Mononuclear cell (primary cell): ENCODE measurements around the gene RREB1. TPM values are rescaled to one million over a fixed set of nuclear protein-coding genes. Genes with fewer than 3 reads are reported as not detected.
"Not testable (repeated sequence)": the region's sequence is repeated elsewhere in the genome, so short reads cannot be mapped to it uniquely, and the experiment has no call there.

Experiments used
- H3K27me3 ChIP-seq: 2 replicates; pipeline ENCODE4 v1.6.0; 2011; ENCODE audit warnings: low read length, control low read depth; ENCODE audit not compliant: insufficient read depth
- H3K4me1 ChIP-seq: 2 replicates; pipeline ENCODE4 v1.5.1; 2011; ENCODE audit warnings: mild to moderate bottlenecking, low read length, control low read depth; ENCODE audit not compliant: insufficient read depth
- H3K4me3 ChIP-seq: 2 replicates; pipeline ENCODE4 v1.5.1; 2011; ENCODE audit warnings: mild to moderate bottlenecking, low read length, moderate library complexity
- H3K9me3 ChIP-seq: 2 replicates; pipeline ENCODE4 v1.5.1; 2011; ENCODE audit warnings: low read depth, mild to moderate bottlenecking, control low read depth, low read length
- total RNA-seq: library from RNA; depleted of rRNA; stranded (reverse); fragments of >200 nt; gene quantifications from one replicate; pipeline ENCODE4 v1.2.3, GENCODE V29; 2012

RREB1 gene
- total RNA-seq, 1 donor, result 47.5 TPM

DNA sequence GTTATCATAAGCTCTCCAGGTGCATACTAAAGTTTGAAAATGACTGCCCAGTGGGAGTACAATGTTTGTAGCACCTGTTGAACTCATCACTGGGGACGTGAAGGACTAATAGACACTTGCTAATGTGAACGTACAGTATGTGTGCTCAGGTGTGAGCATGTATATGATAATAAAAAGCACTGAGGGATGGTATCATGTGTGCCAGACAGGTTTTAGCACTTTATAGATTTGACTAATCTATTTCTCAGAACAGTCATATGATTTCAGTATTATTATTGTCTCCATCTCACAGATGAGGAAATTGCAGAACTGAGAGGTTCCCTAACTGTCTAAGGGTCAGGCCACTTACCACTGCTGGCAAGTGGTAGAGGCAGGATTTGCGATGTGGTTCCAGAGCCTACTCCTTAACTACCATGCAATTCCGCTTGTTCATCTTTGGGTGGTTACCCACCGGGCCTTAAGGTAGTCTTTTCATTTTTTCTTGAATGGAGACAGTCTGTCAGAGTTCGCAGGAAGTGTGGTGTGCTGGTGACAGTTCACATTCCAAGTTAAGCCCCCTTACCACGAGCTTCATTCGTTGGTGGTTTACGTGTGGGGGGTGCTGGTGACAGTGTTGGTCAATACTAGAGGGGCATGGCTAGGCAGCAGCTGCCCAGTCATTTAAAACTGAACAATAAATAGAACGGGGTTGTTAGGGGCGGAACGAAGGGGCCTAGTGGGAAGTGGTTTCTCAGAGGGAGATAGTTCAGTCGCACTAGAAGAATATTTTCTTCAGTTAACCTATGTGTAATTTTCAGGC, 46.8 kb downstream of the RREB1 start:
- Histone ChIP-seq H3K4me1 (peaks cover 60% of the 10 kb centered on the region), H3K27me3 (no peaks in the 10 kb centered on the region), H3K4me3 (no peak overlapping the region), H3K9me3 (no peaks in the 10 kb centered on the region)

DNA sequence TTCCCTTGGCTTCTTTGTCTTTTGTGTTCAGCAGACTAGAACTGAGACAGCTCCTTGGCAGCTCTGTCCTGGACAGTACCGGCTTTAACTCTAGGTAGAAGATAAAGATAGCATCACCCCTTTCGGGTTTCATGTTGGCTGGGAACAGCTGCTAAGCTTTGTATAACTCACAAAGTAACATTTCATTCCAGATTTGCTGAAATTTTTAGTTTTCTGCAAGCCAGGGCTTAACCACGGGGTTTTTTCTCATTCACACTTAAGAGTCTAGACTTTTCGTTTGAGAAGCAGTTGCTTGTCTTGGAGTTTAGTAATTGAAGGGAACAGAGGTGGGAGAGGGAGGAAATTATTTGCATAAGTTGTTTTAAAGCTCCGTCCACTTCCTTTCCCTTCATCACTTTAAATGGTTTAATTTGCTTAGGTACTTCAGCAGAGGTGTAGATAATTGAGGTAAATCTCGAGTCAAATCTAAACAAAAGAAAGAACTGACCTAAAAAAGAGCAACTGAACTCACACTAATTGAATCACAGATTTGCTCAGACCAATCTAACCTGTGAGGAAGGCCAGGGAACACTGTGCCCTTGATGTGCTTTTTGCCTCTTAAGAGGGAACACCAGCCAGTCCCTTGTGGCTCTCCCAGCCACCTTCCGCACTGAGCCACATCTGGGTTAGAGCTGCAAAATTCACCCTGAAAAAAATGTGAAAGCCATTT, 48.3 kb downstream of the RREB1 start:
- H3K9me3 ChIP-seq, result no peaks in the 10 kb centered on the region
- H3K4me1 ChIP-seq, result peaks cover 62% of the 10 kb centered on the region
- no peaks in the 10 kb centered on the region for H3K27me3 ChIP-seq
- H3K4me3 ChIP-seq, result no peak overlapping the region

DNA sequence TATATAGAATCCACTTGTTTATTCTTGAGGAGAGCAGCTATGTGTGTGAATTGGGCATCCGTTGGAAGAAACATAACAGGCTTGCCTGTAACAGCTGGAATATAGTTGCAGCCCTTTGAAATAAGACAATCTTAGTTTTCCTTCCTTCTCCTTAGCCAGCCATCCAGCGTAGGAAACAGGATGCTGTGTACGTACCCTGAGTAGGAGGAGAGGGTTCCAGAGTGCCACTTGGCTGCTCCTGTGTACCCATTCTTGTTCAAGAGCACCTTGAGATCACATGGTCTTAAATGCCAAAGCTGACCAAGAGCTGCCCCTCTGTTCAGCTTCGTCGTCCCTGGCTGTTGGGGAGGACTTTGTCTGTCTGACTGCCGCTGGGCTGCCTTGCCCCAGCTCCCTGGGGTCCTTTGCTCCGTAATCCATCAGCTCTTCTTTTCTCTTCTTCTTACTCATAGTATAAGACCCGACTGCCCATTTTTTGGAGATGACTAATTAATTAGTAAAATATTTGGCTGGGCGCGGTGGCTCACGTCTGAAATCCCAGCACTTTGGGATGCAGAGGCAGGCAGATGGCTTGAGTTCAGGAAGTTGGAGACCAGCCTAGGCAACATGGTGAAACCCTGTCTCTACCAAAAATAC, 49.0 kb downstream of the RREB1 start:
- Histone ChIP-seq H3K4me1 (peaks cover 64% of the 10 kb centered on the region), H3K9me3 (no peaks in the 10 kb centered on the region), H3K4me3 (no peak overlapping the region), H3K27me3 (no peaks in the 10 kb centered on the region)

DNA sequence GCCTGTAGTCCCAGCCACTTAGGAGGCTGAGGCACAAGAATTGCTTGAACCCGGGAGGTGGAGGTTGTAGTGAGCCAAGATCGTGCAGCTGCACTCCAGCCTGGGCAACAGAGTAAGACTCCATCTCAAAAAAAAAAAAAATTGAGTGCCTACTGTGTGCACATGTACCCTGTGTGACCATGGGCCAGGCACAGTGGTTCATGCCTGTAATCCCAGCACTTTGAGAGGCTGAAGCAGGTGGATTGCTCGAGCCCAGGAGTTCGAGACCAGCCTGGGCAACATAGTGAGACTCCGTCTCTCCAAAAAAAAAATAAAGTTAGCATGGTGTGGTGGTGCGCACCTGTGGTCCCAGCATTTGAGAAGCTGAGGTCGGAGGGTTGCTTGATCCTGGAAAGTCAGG, 49.5 kb downstream of the RREB1 start:
- H3K4me3 ChIP-seq, H3K27me3 ChIP-seq, H3K9me3 ChIP-seq: not testable (repeated sequence)
- peaks cover 69% of the 10 kb centered on the region for H3K4me1 ChIP-seq

DNA sequence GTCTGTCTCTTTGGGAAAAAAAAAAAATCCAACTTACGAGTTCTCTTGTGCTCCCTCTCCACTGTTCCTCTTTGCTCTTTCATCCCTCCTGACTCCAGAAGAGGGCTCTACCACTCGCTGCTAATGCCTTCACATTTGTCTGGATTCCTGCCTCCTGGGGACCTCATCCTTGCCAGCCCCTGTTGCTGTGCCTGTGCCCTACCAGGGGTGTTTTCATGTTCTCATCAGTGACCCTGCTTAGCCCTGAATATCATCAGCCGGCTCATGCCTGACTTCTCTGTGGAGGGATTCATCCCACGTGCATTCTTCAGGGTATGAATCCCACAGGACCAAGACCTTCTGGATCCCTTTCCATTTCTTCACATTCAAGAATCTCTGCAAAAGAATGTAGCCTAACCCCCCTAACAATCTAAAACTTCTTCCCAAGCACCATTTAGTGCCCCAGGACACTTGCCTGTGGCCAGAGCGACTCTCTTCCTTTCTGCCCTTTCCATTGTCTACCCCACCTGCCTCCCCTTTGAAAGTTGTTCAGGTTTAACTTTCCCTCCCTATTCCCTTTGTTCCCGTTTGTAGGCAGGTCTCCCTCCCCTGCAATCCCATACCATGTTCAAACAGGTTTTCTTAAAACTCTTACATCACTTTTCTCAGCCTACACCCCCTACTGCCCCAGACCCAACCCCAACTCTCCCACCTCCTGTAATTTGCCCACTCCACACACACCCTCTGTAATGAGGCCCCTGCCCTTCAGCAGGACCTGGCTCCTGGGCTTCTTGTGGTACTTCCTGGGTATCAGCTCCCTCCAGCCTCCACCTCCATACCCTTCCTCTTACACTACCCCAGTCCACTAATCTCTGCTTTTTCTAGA, 50.2 kb downstream of the RREB1 start:
- no peaks in the 10 kb centered on the region for H3K27me3 ChIP-seq
- H3K4me1 ChIP-seq, result peaks cover 67% of the 10 kb centered on the region
- H3K9me3 ChIP-seq, result no peaks in the 10 kb centered on the region
- H3K4me3 ChIP-seq, result no peak overlapping the region

DNA sequence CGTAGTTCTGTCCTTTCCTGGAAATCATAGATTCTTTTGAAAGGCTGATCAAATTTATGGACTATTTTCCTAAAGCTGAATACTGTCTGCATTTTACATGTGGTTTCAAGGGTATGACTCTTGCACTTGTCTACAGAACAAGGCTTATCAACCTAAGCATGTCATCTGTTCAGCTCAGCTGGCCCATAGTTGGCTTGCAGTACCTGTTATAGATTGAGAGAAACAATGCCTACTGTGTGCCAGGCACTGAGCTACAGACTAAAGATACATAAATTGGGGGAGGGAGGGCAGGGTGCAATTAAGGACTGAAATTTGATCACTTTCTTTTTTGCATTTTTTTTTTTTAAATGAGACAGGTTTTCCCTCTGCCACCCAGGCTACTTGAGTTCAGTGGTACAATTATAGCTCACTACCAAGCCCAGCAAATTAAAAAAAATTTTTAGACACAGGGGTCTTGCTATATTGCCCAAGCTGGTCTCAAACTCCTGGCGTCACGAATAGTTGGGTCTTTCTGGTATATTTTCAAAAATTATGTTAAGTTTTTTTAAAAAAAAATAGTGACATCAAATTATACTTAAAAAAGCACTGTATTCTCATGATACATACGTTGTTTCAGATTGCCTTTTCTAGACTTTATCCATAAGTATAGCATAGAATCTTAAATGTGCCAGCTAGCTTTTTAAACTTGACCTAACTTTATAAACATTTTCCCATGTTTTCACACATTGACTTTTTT, 52.2 kb downstream of the RREB1 start:
- Histone ChIP-seq H3K9me3 (no peaks in the 10 kb centered on the region), H3K4me1 (peaks cover 70% of the 10 kb centered on the region), H3K4me3 (no peak overlapping the region), H3K27me3 (no peaks in the 10 kb centered on the region)

DNA sequence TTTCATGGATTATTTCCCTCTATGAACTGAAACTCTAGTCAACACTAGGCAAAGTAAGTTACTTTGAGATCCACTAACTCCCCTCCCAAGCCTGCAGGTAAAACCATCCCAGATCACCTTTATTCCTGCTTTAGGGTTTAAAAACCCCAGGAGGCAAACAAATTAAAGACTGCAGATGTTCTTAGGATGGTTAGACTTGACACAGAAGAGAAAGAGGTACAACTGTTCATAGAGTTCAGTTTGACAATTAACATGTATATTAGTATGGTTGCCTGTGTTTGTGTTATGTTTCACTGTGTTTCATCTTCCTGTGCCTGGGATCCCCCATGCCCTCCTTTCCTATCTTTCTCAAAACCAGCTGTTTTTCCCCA, 53.5 kb downstream of the RREB1 start:
- H3K4me1 ChIP-seq, result peaks cover 70% of the 10 kb centered on the region
- H3K9me3 ChIP-seq, result no peaks in the 10 kb centered on the region
- no peaks in the 10 kb centered on the region for H3K27me3 ChIP-seq
- H3K4me3 ChIP-seq, result no peak overlapping the region

DNA sequence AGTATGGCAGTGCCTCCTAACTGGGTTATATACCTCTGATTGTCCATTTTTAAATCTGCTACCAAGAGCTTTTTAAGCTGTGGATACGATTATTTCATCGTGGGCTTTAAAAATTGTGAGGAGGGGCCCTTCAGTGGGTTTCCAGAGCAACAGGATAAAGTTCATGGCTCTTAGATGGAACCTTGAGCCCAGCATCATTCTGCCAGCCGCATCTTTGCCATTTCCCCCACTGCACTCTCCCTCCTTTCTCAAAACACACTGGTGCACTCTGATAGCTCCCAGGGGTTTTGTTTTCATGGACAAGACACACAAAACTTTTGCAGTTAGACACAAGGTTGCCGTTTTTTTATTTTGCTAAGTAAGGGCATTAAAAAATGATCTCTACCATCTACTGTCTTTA, 54.1 kb downstream of the RREB1 start:
- no peaks in the 10 kb centered on the region for H3K27me3 ChIP-seq
- H3K4me3 ChIP-seq, result no peak overlapping the region
- no peaks in the 10 kb centered on the region for H3K9me3 ChIP-seq
- peaks cover 70% of the 10 kb centered on the region for H3K4me1 ChIP-seq

DNA sequence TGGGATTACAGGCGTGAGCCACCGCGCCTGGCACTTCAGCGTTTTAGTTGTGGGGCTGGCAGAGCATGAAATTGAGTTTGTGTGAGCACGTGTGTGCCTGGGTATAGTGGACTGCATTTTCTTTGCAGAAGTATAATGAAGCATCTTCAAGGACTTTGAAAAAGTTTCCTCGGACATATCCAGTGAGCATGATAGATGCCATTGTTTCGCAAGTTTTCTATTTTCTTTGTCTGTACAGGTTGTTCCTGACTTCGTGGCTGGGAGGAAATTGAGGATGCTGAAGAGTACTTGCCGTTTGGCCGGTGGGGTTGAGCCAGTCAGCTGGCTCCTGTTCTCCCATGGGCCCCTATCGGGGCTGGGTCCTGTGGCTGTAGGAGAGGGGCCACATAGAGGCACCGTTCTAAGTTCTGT, 55.9 kb downstream of the RREB1 start:
- Histone ChIP-seq H3K4me3 (no peak overlapping the region), H3K27me3 (no peaks in the 10 kb centered on the region), H3K4me1 (peaks cover 72% of the 10 kb centered on the region), H3K9me3 (no peaks in the 10 kb centered on the region)

DNA sequence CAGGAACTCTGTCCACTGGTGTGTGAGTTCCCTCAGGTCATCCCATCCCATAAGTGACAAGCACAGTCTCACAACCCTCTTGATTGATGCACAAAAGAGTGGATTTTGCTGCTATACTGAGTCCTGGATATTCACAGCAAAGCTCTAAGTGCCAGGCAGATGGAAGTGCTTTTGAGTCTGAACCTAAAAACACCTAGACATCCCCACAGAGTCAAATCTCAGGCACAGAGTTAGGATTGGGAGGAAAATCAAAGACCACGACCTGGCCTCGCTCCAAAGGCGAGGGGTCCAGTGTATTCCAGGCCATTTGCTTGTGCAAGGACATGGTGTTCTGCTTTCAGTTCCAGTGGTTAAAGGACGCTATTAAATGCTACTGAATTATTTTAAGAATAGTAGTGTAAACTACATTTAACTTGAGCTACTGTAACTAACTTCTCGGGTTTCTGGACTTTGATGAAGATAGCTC, 56.8 kb downstream of the RREB1 start:
- Histone ChIP-seq H3K27me3 (no peaks in the 10 kb centered on the region), H3K4me3 (no peak overlapping the region), H3K9me3 (no peaks in the 10 kb centered on the region), H3K4me1 (peaks cover 81% of the 10 kb centered on the region)

DNA sequence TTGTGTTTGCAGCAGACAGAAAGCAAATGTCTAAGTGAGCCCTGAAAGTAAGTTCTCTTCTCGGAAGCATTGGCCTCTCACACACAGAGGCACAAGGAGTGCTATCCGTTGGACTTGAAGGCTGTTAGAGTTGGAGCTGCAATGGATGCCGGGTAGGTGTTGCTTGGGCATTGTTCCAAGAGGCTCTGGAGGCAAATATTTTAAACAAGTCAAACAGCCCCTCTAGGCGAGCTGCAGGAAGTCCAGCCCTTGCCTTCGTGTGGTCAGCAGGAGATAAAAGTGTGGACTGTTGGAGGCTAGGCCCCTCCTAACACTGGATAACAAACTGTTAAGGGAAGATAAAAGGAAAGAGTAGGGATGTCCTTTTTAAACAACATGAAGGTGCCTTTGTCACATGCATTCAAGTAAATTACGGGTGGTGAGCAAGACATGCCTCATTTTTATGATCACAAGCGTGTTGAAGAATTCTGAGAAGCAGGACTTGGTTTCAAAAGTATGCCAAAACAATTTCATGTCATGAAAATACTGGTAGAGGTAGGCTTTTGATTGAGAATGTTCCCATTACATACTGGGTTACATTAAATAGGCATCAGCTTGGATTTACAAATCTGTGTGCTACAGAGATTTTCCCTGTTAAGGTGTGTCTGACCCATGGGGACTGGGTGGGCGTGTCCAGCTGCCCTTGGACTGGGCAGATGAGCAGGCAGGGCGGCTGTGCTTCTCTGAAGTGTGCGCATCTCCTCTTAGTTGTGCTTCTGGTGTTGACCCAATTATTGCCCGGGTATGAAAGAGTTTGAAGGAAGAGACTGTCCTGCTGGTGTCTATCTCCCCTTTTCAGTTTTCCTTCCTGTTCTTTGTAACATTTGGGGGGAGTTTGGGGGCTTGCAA, 57.5 kb downstream of the RREB1 start:
- no peaks in the 10 kb centered on the region for H3K9me3 ChIP-seq
- no peaks in the 10 kb centered on the region for H3K27me3 ChIP-seq
- peaks cover 82% of the 10 kb centered on the region for H3K4me1 ChIP-seq
- no peak overlapping the region for H3K4me3 ChIP-seq

DNA sequence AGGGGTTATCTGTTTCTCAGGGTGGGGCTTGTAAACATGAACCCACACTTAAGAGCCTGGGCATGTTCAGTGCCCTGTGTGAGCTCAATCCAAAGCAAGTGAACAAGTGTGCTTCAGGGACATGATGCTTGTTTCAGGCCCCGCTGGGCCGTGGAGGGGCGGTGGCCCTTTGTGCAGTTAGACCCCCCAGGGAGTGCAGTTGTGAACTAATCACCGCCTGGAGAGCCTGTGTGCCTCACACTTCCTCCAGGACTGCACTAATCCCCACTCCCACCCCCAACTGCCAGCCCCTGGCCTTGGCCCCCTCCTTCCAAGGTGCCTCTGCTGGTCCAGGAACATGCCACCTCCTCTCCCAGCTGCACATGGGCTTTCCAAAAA, 58.1 kb downstream of the RREB1 start:
- Histone ChIP-seq H3K4me3 (no peak overlapping the region), H3K4me1 (peaks cover 82% of the 10 kb centered on the region), H3K9me3 (no peaks in the 10 kb centered on the region), H3K27me3 (no peaks in the 10 kb centered on the region)

DNA sequence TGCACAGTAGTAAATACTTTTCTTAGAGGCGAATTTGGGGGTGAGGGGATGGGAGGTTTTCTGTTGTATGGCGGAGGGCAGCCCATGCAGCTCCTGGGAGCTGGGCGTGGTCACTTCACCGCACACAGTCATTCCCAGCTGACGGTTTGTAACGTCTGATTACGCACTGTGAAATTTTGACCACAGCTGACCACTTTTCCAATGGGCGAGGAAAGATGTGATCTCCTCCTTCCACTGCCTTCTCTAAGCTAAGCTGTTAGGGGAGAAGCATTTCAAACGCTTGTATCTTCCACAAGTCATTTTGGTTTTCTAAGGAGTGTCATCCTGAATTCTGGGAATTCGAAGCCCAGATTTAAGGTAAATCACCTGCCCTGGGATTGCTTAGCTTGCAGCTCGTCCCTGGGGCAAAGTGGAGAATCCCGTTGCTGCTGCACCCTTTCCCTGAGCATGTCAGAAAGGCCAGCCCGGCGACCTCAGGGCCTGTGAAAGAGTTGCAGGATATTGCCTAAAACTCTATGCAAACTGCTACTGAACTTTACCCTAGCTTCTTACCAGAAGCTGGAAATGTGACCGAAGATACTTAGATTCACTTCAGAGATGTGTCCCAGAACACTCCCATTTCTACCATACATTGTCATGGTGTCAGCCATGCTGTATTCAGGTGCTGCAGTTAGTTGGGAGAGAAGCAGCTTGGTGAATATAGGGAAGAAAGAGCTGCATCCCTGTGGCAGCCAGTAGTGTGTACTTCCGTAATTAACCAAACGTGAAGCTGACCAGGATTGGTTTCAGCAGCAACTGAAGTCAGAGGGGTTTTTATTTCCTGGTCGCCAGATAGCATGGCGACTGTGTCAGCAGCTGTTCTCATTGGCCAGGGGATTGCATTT, 58.9 kb downstream of the RREB1 start:
- Histone ChIP-seq H3K27me3 (no peaks in the 10 kb centered on the region), H3K4me3 (no peak overlapping the region), H3K4me1 (peaks cover 78% of the 10 kb centered on the region), H3K9me3 (no peaks in the 10 kb centered on the region)
